Measurements from ENCODE around the gene CD83.

DNA sequence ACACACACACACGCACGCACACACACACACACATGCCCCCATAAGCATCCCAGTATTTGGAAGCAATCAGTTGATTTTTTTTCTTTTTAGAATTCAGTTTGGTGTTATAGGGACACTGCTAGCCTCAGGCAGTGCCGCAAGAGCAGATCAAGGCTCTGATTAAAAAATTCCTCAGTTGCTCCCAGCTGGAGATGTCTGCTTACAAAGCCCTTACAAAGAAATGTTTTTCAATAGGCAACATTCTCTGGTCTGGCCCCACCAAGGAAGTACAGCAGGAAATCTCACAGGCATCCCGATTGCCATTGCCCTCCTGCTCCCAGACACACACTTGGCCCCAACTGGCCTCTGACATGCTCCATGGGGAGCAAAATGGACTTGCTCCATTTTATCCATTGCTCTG lies 22.9 kb upstream of the CD83 start:
- no peak for TF ChIP-seq YY1 (IDR thresholded peaks at IDR 0.05; ENCODE audit: low read depth, low read length)
- TF ChIP-seq POLR2A (IDR thresholded peaks at IDR 0.05; ENCODE audit: control extremely low read depth in 1 of 2, low read depth in 2 of 2, low read length in 2 of 2), result no peak
- no peak for TF ChIP-seq ASH2L (IDR thresholded peaks at IDR 0.05; ENCODE audit: low read length)
- no peak for TF ChIP-seq RAD21 (IDR thresholded peaks at IDR 0.05 in 1 of 2, conservative IDR thresholded peaks at IDR 0.05 in 1 of 2; ENCODE audit: low read depth in 2 of 2, low read length in 2 of 2)
- TF ChIP-seq, protein P1, sequence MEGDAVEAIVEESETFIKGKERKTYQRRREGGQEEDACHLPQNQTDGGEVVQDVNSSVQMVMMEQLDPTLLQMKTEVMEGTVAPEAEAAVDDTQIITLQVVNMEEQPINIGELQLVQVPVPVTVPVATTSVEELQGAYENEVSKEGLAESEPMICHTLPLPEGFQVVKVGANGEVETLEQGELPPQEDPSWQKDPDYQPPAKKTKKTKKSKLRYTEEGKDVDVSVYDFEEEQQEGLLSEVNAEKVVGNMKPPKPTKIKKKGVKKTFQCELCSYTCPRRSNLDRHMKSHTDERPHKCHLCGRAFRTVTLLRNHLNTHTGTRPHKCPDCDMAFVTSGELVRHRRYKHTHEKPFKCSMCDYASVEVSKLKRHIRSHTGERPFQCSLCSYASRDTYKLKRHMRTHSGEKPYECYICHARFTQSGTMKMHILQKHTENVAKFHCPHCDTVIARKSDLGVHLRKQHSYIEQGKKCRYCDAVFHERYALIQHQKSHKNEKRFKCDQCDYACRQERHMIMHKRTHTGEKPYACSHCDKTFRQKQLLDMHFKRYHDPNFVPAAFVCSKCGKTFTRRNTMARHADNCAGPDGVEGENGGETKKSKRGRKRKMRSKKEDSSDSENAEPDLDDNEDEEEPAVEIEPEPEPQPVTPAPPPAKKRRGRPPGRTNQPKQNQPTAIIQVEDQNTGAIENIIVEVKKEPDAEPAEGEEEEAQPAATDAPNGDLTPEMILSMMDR (IDR thresholded peaks at IDR 0.05; ENCODE audit: control extremely low read depth in 1 of 3, insufficient read depth in 1 of 3, low read depth in 1 of 3, low read length in 3 of 3), result no peak
- no peak for TF ChIP-seq CBX5 (IDR thresholded peaks at IDR 0.05; ENCODE audit: low read depth, low read length)
- TF ChIP-seq TCF12 (IDR thresholded peaks at IDR 0.05; ENCODE audit: low read depth, low read length), result no peak
- no peak for TF ChIP-seq GABPA (IDR thresholded peaks at IDR 0.05; ENCODE audit: borderline replicate concordance, insufficient read depth, low read length)
- no peak for TF ChIP-seq CREB1 (IDR thresholded peaks at IDR 0.05)
- TF ChIP-seq TAF1 (IDR thresholded peaks at IDR 0.05; ENCODE audit: low read depth, low read length), result no peak
- TF ChIP-seq EZH2 (IDR thresholded peaks at IDR 0.05; ENCODE audit: low read depth, low read length, severe bottlenecking), result no peak
